ENCODE data around the gene TESPA1.

The TESPA1 gene

DNA sequence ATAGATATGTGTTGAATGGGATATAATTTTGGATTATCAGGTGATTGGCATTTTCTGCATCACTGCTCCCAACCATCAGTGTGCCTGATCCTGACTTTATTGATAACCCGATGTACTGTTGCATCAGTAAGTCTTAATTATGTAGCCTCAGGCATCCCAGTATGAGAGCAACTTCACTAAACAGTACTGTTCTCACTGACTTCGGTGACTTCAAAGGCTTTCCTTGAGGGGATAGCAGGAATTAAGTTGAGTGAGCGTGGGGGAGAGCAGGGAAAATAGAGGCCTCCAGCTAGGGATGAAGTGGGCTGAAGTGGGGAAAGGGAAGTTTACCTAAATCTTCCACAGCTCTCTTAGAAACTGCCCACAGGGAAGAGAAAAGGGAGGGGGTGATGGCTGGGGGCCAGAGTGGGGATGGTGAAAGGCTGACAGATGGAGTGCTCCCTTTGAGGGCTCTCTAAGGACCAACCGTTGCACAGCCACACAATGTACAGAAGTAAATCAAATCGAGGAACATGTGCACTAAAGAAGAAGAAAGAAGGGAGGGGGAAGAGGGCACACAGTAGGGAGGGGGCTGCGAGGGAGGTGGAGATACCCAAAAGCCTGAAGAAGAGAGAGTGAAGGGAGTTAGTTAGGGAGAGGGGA lies 24.5 kb upstream of the TESPA1 start:
- H3K27ac ChIP-seq = no peak overlapping the region
- TF ChIP-seq, protein P1, sequence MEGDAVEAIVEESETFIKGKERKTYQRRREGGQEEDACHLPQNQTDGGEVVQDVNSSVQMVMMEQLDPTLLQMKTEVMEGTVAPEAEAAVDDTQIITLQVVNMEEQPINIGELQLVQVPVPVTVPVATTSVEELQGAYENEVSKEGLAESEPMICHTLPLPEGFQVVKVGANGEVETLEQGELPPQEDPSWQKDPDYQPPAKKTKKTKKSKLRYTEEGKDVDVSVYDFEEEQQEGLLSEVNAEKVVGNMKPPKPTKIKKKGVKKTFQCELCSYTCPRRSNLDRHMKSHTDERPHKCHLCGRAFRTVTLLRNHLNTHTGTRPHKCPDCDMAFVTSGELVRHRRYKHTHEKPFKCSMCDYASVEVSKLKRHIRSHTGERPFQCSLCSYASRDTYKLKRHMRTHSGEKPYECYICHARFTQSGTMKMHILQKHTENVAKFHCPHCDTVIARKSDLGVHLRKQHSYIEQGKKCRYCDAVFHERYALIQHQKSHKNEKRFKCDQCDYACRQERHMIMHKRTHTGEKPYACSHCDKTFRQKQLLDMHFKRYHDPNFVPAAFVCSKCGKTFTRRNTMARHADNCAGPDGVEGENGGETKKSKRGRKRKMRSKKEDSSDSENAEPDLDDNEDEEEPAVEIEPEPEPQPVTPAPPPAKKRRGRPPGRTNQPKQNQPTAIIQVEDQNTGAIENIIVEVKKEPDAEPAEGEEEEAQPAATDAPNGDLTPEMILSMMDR (IDR thresholded peaks at IDR 0.05) = no peak
- TF ChIP-seq ZFX (IDR thresholded peaks at IDR 0.05; ENCODE audit: borderline replicate concordance) = no peak

DNA sequence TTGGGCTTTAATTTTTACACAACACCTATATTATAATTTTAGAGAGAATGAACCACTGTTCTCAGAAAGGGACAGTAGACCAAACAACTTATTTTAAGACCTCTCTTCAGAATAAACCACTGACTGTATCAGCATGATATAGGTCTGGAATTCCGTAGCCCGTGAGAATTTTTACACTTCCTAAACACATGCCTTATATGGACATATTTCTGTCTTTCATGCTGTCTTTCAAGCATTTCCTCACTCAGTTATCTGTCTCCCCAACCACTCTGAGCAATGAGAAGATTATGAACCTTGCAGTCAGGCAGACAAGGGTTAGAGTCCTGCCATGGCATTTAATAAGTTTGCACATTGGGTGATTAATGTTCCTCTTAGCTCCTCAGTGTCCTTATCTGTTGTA lies 17.8 kb upstream of the TESPA1 start:
- no peak overlapping the region for H3K27ac ChIP-seq
- TF ChIP-seq, protein P1 (IDR thresholded peaks at IDR 0.05) = no peak
- no peak for TF ChIP-seq ZFX (IDR thresholded peaks at IDR 0.05; ENCODE audit: borderline replicate concordance)

DNA sequence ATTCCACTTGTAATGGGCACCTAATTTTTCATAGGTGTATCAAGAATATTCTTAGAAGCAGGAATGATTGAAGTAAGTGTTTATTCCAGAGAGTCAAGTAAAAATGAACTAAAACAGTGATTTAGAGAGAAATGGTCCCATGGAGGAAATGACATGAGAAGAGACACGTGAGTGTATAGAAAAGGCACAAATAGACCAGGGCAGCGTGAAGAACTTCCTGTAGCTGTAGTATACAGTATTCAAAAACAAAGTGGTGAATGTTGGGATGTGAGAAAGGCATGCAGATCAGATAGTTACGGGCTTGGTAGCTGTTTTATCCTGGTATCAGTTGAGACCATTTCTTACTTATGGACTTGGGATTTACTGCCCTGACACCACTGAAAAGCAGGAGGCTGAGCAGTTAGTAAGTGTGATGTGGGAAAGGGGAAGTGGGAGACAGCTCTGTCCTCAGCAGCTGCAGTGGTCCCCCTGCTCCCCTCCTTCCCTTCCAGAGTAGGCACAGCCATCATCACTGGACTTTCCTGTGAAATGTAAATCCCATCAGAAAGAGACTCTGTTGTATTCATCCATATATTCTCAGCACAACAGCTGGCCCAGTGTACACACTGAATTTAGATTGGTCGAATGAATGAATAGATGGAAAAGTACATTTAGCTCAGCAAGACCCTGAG lies 16.8 kb upstream of the TESPA1 start:
- no peak overlapping the region for H3K27ac ChIP-seq
- no peak for TF ChIP-seq ZFX (IDR thresholded peaks at IDR 0.05; ENCODE audit: borderline replicate concordance)
- TF ChIP-seq, protein P1 (IDR thresholded peaks at IDR 0.05) = no peak

DNA sequence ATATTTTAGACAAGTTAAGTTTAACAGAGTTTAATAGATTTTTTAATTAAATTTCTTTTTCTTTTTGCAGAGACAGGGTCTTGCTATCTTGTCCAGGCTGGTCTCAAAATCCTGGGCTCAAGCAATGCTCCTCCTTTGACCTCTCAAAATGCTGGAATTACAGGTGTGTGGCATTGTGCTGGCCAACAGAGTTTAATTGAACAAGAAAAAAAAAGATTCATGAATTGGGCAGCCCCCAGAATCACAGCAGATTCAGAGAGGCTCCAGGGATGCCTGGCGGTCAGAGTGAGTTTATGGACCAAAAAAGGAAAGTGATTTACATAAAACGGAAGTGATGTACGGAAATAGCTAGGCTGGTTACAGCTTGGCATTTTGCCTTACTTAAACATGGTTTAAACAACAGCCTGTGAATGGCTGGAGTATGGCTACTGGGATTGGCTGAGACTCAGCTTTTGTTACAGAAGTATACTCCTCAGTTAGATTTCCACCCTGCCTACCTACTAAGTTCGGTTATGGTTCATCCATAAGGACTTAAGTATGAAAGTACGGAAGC lies 14.5 kb upstream of the TESPA1 start:
- H3K27ac ChIP-seq = no peak overlapping the region
- TF ChIP-seq, protein P1 (IDR thresholded peaks at IDR 0.05) = no peak
- no peak for TF ChIP-seq ZFX (IDR thresholded peaks at IDR 0.05; ENCODE audit: borderline replicate concordance)

DNA sequence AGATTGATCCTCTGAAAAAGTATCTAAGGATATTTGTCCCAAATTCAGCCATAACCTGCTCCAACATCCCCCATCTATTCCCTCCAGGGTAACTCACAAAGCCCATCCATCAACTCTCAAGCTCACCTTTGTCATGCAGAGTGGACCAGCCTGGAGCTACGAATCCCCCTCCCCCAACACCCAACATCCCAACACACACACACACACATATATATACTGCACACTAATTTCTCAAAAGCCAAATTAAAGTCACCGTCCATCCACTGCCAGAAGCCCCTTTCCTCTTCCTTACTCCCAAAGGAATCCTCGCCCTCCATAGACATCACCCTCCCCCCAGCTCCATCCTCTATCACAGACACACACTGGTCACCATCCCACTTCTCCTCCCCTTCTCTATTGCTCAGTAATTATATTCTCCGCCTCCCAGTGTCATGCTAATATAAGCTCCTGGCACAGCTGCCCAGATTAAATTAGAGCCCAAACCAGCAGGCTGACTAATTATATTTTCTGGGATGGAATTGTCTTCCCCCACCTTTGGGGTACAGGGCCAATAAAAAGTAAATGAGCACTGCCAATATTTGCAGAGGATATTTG lies 13.5 kb upstream of the TESPA1 start:
- H3K27ac ChIP-seq = no peak overlapping the region
- no peak for TF ChIP-seq ZFX (IDR thresholded peaks at IDR 0.05; ENCODE audit: borderline replicate concordance)
- TF ChIP-seq, protein P1 (IDR thresholded peaks at IDR 0.05) = no peak

DNA sequence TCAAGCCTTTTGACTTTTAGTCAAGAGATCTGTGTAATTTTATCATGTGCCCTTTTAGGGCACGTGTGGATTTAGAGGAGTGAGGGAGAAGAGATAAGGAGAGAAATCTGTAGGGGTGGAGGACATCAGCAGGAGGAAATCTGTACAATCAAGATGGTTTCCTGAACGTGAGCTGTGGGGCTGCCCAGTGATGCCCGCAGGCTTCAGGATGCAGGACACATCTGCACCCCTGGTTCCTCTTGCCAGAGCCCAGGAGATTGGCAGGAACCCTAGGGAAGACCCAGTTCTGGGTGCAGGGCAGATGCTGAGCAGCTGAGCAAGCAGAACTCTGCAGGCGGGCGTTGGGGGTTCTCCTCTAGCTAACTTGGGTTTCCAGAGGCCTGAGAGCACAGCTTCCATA lies 11.6 kb upstream of the TESPA1 start:
- TF ChIP-seq, protein P1 (IDR thresholded peaks at IDR 0.05) = no peak
- TF ChIP-seq ZFX (IDR thresholded peaks at IDR 0.05; ENCODE audit: borderline replicate concordance) = no peak
- H3K27ac ChIP-seq = no peak overlapping the region

All from 22Rv1 (cell line).